OCI-LY1 (cell line): ENCODE data around the gene SUCNR1.
"Not testable (repeated sequence)": the region's sequence is repeated elsewhere in the genome, so short reads cannot be mapped to it uniquely, and the experiment has no call there.

Experiments
- EZH2 ChIP-seq: fragments of 200-600 bp; sonication (generic), shearing (Covaris generic); IDR thresholded peaks from 2 replicates; pipeline ENCODE4 v1.8.0; 2017; ENCODE audit warnings: borderline replicate concordance, mixed run types, mild to moderate bottlenecking, antibody characterized with exemption, low read length, moderate library complexity, mixed read lengths
- TF ChIP-seq, protein P1 (sequence below): fragments of 200-600 bp; sonication (generic), shearing (Covaris generic); IDR thresholded peaks from 2 replicates; pipeline ENCODE4 v1.5.1; 2017; ENCODE audit warnings: mild to moderate bottlenecking, antibody characterized with exemption, low read length, moderate library complexity, mixed read lengths

DNA sequence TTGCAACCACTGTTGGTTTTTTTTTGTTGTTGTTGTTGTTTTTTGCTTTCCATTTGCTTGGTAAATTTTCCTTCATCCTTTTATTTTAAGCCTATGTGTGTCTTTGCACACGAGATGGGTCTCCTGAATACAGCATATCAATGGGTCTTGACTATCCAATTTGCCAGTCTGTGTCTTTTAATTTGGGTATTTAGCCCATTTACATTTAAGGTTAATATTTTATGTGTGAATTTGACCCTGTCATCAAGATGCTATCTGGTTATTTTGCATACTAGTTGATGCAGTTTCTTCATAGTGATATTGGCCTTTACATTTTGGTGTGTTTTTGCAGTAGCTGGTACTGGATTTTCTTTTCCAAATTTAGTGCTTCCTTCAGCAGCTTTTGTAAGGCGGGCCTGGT is 23.4 kb upstream of the SUCNR1 start:
- TF ChIP-seq, protein P1, sequence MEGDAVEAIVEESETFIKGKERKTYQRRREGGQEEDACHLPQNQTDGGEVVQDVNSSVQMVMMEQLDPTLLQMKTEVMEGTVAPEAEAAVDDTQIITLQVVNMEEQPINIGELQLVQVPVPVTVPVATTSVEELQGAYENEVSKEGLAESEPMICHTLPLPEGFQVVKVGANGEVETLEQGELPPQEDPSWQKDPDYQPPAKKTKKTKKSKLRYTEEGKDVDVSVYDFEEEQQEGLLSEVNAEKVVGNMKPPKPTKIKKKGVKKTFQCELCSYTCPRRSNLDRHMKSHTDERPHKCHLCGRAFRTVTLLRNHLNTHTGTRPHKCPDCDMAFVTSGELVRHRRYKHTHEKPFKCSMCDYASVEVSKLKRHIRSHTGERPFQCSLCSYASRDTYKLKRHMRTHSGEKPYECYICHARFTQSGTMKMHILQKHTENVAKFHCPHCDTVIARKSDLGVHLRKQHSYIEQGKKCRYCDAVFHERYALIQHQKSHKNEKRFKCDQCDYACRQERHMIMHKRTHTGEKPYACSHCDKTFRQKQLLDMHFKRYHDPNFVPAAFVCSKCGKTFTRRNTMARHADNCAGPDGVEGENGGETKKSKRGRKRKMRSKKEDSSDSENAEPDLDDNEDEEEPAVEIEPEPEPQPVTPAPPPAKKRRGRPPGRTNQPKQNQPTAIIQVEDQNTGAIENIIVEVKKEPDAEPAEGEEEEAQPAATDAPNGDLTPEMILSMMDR = not testable (repeated sequence)
- not testable (repeated sequence) for TF ChIP-seq EZH2
